Activated T-cell treated with anti-CD3 and anti-CD28 coated beads for 4 hours (primary cell): ENCODE measurements around the gene AKR1C1.
"Not testable (repeated sequence)": the region's sequence is repeated elsewhere in the genome, so short reads cannot be mapped to it uniquely, and the experiment has no call there.

Experiments
- DNase-seq: peaks from one replicate; pipeline ENCODE4 v3.0.0-alpha.2; 2020

The AKR1C1 gene

GRCh38 chr10:5019770-5020612 lies 56.8 kb downstream of the AKR1C1 start:
- not testable (repeated sequence) for DNase-seq

GRCh38 chr10:5021624-5022290 lies 58.5 kb downstream of the AKR1C1 start:
- not testable (repeated sequence) for DNase-seq

- DNase-seq, result no peak
These were observed 60.1 kb downstream of the AKR1C1 start for GRCh38 chr10:5023177-5023805.

- DNase-seq, result not testable (repeated sequence)
These were observed 62.3 kb downstream of the AKR1C1 start for GRCh38 chr10:5025461-5025881.

- no peak for DNase-seq
These were observed 67.8 kb downstream of the AKR1C1 start for GRCh38 chr10:5030989-5031388.

GRCh38 chr10:5031588-5031987 lies 68.4 kb downstream of the AKR1C1 start:
- not testable (repeated sequence) for DNase-seq

- not testable (repeated sequence) for DNase-seq
These were observed 69.2 kb downstream of the AKR1C1 start for GRCh38 chr10:5032444-5032843.
